Erythroblast (primary cell): ENCODE measurements around the gene LNPEP.

Experiments used
- GATA1 ChIP-seq: IDR thresholded peaks from 2 replicates; pipeline ENCODE4 v1.6.1; 2011; ENCODE audit warnings: low read depth, mild to moderate bottlenecking, control low read depth, low read length, moderate library complexity
- POLR2A ChIP-seq: IDR thresholded peaks from 2 replicates; pipeline ENCODE4 v1.6.1; 2011; ENCODE audit warnings: mild to moderate bottlenecking, low read length

- TF ChIP-seq POLR2A (no peak), GATA1 (no peak)
These were observed 87.0 kb downstream of the LNPEP start for GRCh38 chr5:97022898-97023297.
